Mucosa of descending colon (tissue), 3 donors: ENCODE data around the gene UNC13A. TPM values are rescaled to one million over a fixed set of nuclear protein-coding genes. Genes with fewer than 3 reads are reported as not detected.

Experiments used
- ATAC-seq: fragments of 200-7000 bp; cut with Tn5 transposase; one replicate; pipeline ENCODE4 v1.9.1; 2020; ENCODE audit warnings: mild to moderate bottlenecking, moderate library complexity
- DNase-seq, 3 donors: peaks; one replicate each; pipeline ENCODE4 v3.0.0-alpha.2; 2020
- H3K36me3 ChIP-seq: fragments of 200-600 bp; one replicate; pipeline ENCODE4 v1.8.0; 2021; ENCODE audit warnings: low read depth, mild to moderate bottlenecking
- H3K4me1 ChIP-seq: fragments of 200-600 bp; one replicate; pipeline ENCODE4 v1.8.0; 2021; ENCODE audit warnings: low read depth, mild to moderate bottlenecking
- H3K4me3 ChIP-seq: fragments of 200-600 bp; one replicate; pipeline ENCODE4 v1.8.0; 2021; ENCODE audit warnings: mild to moderate bottlenecking
- H3K9me3 ChIP-seq: fragments of 200-600 bp; one replicate; pipeline ENCODE4 v1.8.0; 2021; ENCODE audit warnings: mild to moderate bottlenecking
- CTCF ChIP-seq: fragments of 200-600 bp; IDR thresholded peaks from one replicate; pipeline ENCODE4 v1.8.0; 2022; ENCODE audit warnings: antibody characterized with exemption, mild to moderate bottlenecking
- intact Hi-C, 2 donors: fragments of 100-400 bp; cut with DNase I in 1 of 2; cut with micrococcal nuclease in 1 of 2; formaldehyde crosslinking; loops; one replicate each; pipeline versions ENCODE4 v1.11.0 to v1.11.1; 2022; cut with DNase I, micrococcal nuclease
- total RNA-seq, 3 donors: library from RNA; stranded (reverse); fragmentation: NEBNext Ultra II Directional in 2 of 3; extraction: Animal tissue kit (Norgen Biotek cat#: 25700) in 2 of 3; gene quantifications; one replicate each; pipeline versions ENCODE4 v1.2.1 to v1.2.4, GENCODE V29; 2021 to 2023
- donor health status: DM: no; HTN: no; CAD: no; lungs with moderate emphysema.
- donor health status: DM: no; HTN: no; CAD: no.
- donor health status: DM: no; HTN: yes; CAD: no.

Gene UNC13A
- total RNA-seq, 3 donors from 2014 or later = 0.53 to 0.85 (median 0.72) TPM

DNA sequence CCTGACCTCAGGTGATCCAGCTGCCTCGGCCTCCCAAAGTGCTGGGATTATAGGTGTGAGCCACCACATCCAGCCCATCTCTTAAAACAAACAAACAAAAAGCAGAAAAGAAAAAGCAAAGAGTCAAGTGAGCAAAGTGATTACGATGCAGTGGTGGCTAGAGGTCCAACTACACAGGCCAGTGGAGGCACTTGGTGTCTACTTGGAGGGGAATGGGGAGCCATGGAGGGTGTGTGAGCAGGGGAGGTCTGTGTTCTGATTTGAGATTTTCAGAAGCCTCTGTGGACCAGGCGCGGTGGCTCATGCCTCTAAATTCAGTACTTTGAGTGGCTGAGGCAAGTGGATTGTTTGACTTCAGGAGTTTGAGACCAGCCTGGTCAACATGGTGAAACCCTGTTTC, 126.1 kb downstream of the UNC13A start:
- Histone ChIP-seq H3K4me3 (no peak overlapping the region), H3K4me1 (peaks cover under 1% of the 10 kb centered on the region), H3K9me3 (no peaks in the 10 kb centered on the region), H3K36me3 (no peaks in the 10 kb centered on the region)
- TF ChIP-seq CTCF = no peak
- ATAC-seq (no peak), DNase-seq (no peak)
- intact Hi-C loops = no loop called here

- Histone ChIP-seq H3K36me3 (no peaks in the 10 kb centered on the region), H3K4me3 (no peak overlapping the region), H3K4me1 (peaks cover 10% of the 10 kb centered on the region), H3K9me3 (no peaks in the 10 kb centered on the region)
- no peak for TF ChIP-seq CTCF
- DNase-seq = peak in 1 of 3 donors; percentile 64
- no peak for ATAC-seq
- intact Hi-C loops = no loop called here
Measured at GRCh38 chr19:17560205-17560595, 128.0 kb downstream of the UNC13A start.

DNA sequence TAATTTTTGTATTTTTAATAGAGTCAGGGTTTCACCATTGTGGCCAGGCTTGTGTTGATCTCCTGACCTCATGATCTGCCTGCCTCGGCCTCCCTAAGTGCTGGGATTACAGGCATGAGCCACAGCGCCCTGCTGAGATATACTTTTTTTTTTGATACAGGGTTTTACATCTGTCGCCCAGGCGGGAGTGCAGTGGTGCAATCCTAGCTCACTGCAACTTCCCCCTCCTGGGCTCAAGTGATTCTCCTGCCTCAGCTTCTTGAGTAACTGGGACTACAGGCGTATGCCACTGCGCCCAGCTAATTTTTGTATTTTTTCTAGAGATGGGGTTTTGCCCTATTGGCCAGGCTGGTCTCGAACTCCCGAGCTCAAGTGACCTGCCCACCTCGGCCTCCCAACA, 130.7 kb downstream of the UNC13A start:
- no peaks in the 10 kb centered on the region for H3K36me3 ChIP-seq
- H3K4me3 ChIP-seq = no peak overlapping the region
- peaks cover 10% of the 10 kb centered on the region for H3K4me1 ChIP-seq
- DNase-seq = no peak
- TF ChIP-seq CTCF = no peak
- no peak for ATAC-seq
- intact Hi-C loops = no loop called here
- H3K9me3 ChIP-seq = no peaks in the 10 kb centered on the region

DNA sequence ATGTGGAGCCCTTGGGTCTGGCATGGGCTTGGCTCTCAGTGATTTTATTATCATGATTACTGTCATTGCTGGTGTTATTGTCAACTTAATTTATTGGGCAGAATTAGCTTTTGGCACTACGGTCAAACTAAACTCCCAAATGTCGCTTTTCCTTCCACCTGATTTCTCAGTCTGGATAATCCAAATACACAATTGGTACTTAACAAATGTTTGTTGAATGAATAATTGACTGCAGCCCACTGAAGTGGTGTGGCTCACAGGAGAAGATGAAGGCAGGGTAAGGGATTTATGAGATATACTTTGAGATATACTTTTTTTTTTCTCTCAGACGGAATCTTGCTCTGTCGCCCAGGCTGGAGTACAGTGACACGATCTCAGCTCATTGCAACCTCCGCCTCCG, 131.2 kb downstream of the UNC13A start:
- DNase-seq (no peak), ATAC-seq (no peak)
- no peak overlapping the region for H3K4me3 ChIP-seq
- no peaks in the 10 kb centered on the region for H3K9me3 ChIP-seq
- intact Hi-C loops = no loop called here
- peaks cover 10% of the 10 kb centered on the region for H3K4me1 ChIP-seq
- no peaks in the 10 kb centered on the region for H3K36me3 ChIP-seq
- no peak for TF ChIP-seq CTCF

DNA sequence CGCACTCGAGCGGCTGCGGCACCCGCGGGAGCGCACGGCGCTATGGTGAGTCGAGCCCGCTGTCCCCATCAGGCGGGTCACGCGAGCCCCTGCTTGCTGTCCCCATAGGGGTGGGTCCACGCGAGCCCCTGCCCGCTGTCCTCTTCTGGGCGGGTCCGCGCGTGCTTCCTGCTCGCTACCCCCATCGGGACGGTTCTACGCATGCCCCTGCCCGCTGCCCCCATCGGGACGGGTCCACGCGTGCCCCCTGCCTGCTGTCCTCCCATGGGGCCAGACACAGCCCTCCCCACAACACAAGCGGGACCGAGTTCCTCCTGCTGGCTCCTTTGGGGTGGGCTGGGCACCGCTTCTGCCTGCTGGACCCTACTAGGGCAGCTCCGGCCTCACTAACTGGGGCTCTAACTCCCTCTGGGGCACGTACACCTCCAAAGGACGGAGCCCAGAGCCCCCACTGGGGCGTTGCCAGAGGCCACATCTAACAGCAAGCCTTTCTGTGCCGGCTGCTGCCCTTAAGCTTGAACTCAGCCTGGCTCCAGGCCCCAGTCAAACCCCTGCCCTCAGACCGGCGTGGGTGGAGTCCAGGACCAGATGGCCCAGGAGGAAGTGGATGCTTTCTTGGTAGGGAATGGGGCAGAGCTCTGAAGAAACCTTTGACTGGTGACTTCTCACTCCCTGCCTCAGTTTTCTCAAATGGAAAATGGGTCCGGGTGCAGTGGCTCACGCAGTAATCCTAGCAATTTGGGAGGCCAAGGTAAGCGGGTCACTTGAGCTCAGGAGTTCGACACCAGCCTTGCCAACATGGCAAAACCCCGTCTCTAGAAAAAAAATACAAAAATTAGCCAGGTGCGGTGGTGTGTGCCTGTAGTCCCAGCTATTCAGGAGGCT, 132.0 kb downstream of the UNC13A start:
- ATAC-seq = peak; percentile 82
- DNase-seq = peak; percentile 75 to 88 (median 83)
- Histone ChIP-seq H3K4me3 (peak overlapping the region; percentile 96), H3K4me1 (peaks cover 10% of the 10 kb centered on the region), H3K9me3 (no peaks in the 10 kb centered on the region), H3K36me3 (no peaks in the 10 kb centered on the region)
- intact Hi-C loops = no loop called here
- no peak for TF ChIP-seq CTCF
